HepG2 (cell line): ENCODE measurements around the gene CYBC1. TPM values are rescaled to one million over a fixed set of nuclear protein-coding genes. Genes with fewer than 3 reads are reported as not detected.

Source experiments
- AGO2 ChIP-seq: fragments of 200-400 bp; formaldehyde crosslinking; optimal IDR thresholded peaks from 2 replicates; pipeline ENCODE3; 2017; ENCODE audit warnings: mild to moderate bottlenecking, low read depth, low read length, moderate library complexity
- ARHGAP35 ChIP-seq: sonication (generic); formaldehyde crosslinking; IDR thresholded peaks from 2 replicates; pipeline ENCODE4 v1.9.0; 2022; ENCODE audit warnings: mild to moderate bottlenecking, inconsistent platforms, moderate library complexity, missing genetic modification reagents, borderline replicate concordance
- CEBPZ ChIP-seq: IDR thresholded peaks from 2 replicates; pipeline ENCODE4 v1.6.1; 2012; ENCODE audit warnings: low read length, improper control_type of control experiment
- CHD2 ChIP-seq: IDR thresholded peaks from 2 replicates; pipeline ENCODE4 v1.6.1; 2011; ENCODE audit warnings: low read depth, low read length, improper control_type of control experiment
- ELK4 ChIP-seq: sonication (generic); formaldehyde crosslinking; IDR thresholded peaks from 2 replicates; pipeline ENCODE4 v1.9.0; 2021; ENCODE audit warnings: missing genetic modification reagents, borderline replicate concordance
- FOXA1 ChIP-seq, 2 experiments: fragments of 450-650 bp in 1 of 2; sonication (generic) in 1 of 2; formaldehyde crosslinking in 1 of 2; IDR thresholded peaks; 2 replicates each; pipeline versions ENCODE4 v1.4.0 to v1.6.1; 2016 to 2020; ENCODE audit warnings: missing genetic modification reagents in 1 of 2
- GMEB1 ChIP-seq: sonication (generic); formaldehyde crosslinking; IDR thresholded peaks from 2 replicates; pipeline ENCODE4 v1.5.1; 2020; ENCODE audit warnings: missing genetic modification reagents, mild to moderate bottlenecking, borderline replicate concordance
- HCFC1 ChIP-seq: fragments of 150-350 bp; IDR thresholded peaks from 2 replicates; pipeline ENCODE4 v1.6.1; 2014; ENCODE audit warnings: low read depth, low read length
- KAT8 ChIP-seq: IDR thresholded peaks from 2 replicates; pipeline ENCODE4 v1.6.1; 2016; ENCODE audit warnings: missing genetic modification reagents, missing compliant biosample characterization
- NAIF1 ChIP-seq: sonication (generic); formaldehyde crosslinking; IDR thresholded peaks from 2 replicates; pipeline ENCODE4 v1.5.0; 2020; ENCODE audit warnings: mild to moderate bottlenecking, missing genetic modification reagents, borderline replicate concordance
- ZBTB46 ChIP-seq: sonication (generic); formaldehyde crosslinking; IDR thresholded peaks from 2 replicates; pipeline ENCODE4 v1.4.0; 2020; ENCODE audit warnings: mild to moderate bottlenecking, missing genetic modification reagents, borderline replicate concordance
- ZFP37 ChIP-seq: sonication (generic); formaldehyde crosslinking; IDR thresholded peaks from 2 replicates; pipeline ENCODE4 v1.4.0; 2020; ENCODE audit warnings: missing genetic modification reagents, borderline replicate concordance
- ZFP91 ChIP-seq: sonication (generic); formaldehyde crosslinking; IDR thresholded peaks from 2 replicates; pipeline ENCODE4 v1.9.0; 2022; ENCODE audit warnings: missing genetic modification reagents, mild to moderate bottlenecking, borderline replicate concordance
- ZMAT5 ChIP-seq: sonication (generic); formaldehyde crosslinking; IDR thresholded peaks from 2 replicates; pipeline ENCODE4 v1.5.0; 2020; ENCODE audit warnings: mild to moderate bottlenecking, low read depth, missing genetic modification reagents, borderline replicate concordance
- ZNF207 ChIP-seq: fragments of 450-650 bp; IDR thresholded peaks from 2 replicates; pipeline ENCODE4 v1.6.1; 2016; ENCODE audit warnings: antibody characterized with exemption, borderline replicate concordance
- ZNF652 ChIP-seq: IDR thresholded peaks from 2 replicates; pipeline ENCODE4 v1.6.1; 2016; ENCODE audit warnings: low read depth, borderline replicate concordance
- ZNF776 ChIP-seq: sonication (generic); formaldehyde crosslinking; IDR thresholded peaks from 2 replicates; pipeline ENCODE4 v1.4.0; 2020; ENCODE audit warnings: mild to moderate bottlenecking, missing genetic modification reagents
- polyA plus RNA-seq, 8 experiments: library from polyadenylated mRNA; depleted of rRNA in 3 of 8; stranded (reverse) in 7 of 8; unstranded in 1 of 8; fragments of >200 nt; fragmentation: Illumina TruSeq in 4 of 8; extraction: Trizol in 4 of 8; gene quantifications; 2 replicates each; pipeline versions ENCODE4 v1.2.1 to v1.2.3, GENCODE V29; 2011 to 2016; ENCODE audit warnings: low read depth in 4 of 8, missing spikeins in 1 of 8, mixed read lengths in 1 of 8; ENCODE audit not compliant: insufficient read depth in 1 of 8
- total RNA-seq, 5 experiments: library from RNA; depleted of rRNA; stranded (reverse); fragments of >200 nt; fragmentation: Illumina TruSeq; extraction: Trizol; gene quantifications; 2 replicates each; pipeline ENCODE4 v1.2.3, GENCODE V29; 2016; ENCODE audit warnings: low read depth in 1 of 5

The CYBC1 gene
- total and polyA plus RNA-seq, 2 of the 13 experiments (the other 11 are each of a cell fraction or from before 2014, with no cell fraction given): 43.4 to 44.1 TPM

GRCh38 chr17:82418001-82418986, 32.3 kb downstream of the CYBC1 start, which contains the start of the genes HEXD and OGFOD3 (continued):
- TF ChIP-seq ZBTB46 (no peak), KAT8 (CRISPR knock-in tag) (peak; percentile 15; the same call in 1 of the 2 replicates), CHD2 (peak; percentile 78), AGO2 (peak; percentile 88), ZMAT5 (CRISPR knock-in tag) (no peak), CEBPZ (no peak), ZFP91 (CRISPR knock-in tag) (peak; percentile 73), GMEB1 (CRISPR knock-in tag) (peak; percentile 76), FOXA1 (IDR thresholded peaks at IDR 0.05) (no peak), FOXA1 (CRISPR knock-in tag; IDR thresholded peaks at IDR 0.05) (peak; percentile 53), ZNF776 (CRISPR knock-in tag) (peak; percentile 97), ZFP37 (CRISPR knock-in tag) (no peak), ZNF207 (no peak), ARHGAP35 (CRISPR knock-in tag) (peak; percentile 63; the same call in 1 of the 2 replicates), HCFC1 (peak; percentile 79), ELK4 (CRISPR knock-in tag) (no peak), ZNF652 (CRISPR knock-in tag) (no peak), NAIF1 (no peak)
